ENCODE results near the gene PDCD1LG2. TPM values are rescaled to one million over a fixed set of nuclear protein-coding genes. Genes with fewer than 3 reads are reported as not detected.

The PDCD1LG2 gene
- total RNA-seq, 1 experiment from 2014 or later: not detected

- Mint-ChIP-seq H3K4me3 (ENCODE audit: low read depth, unreplicated experiment) (no peak overlapping the region), H3K27me3 (ENCODE audit: unreplicated experiment) (no peaks in the 10 kb centered on the region), H3K4me1 (ENCODE audit: low read depth, unreplicated experiment) (peaks cover 14% of the 10 kb centered on the region), H3K27ac (ENCODE audit: unreplicated experiment) (no peak overlapping the region), H3K36me3 (ENCODE audit: insufficient read depth, unreplicated experiment) (no peaks in the 10 kb centered on the region), H3K9me3 (ENCODE audit: low read depth, unreplicated experiment) (peaks cover 9% of the 10 kb centered on the region)
- CTCF ChIA-PET: no interaction called here
- no TSS peak for BruUV-seq (replicated peaks)
- TF ChIP-seq, protein P1, sequence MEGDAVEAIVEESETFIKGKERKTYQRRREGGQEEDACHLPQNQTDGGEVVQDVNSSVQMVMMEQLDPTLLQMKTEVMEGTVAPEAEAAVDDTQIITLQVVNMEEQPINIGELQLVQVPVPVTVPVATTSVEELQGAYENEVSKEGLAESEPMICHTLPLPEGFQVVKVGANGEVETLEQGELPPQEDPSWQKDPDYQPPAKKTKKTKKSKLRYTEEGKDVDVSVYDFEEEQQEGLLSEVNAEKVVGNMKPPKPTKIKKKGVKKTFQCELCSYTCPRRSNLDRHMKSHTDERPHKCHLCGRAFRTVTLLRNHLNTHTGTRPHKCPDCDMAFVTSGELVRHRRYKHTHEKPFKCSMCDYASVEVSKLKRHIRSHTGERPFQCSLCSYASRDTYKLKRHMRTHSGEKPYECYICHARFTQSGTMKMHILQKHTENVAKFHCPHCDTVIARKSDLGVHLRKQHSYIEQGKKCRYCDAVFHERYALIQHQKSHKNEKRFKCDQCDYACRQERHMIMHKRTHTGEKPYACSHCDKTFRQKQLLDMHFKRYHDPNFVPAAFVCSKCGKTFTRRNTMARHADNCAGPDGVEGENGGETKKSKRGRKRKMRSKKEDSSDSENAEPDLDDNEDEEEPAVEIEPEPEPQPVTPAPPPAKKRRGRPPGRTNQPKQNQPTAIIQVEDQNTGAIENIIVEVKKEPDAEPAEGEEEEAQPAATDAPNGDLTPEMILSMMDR (IDR thresholded peaks at IDR 0.05; ENCODE audit: unreplicated experiment): no peak
- intact Hi-C loops (cut with micrococcal nuclease; ENCODE audit: unreplicated experiment): no loop called here
- DNase-seq: no peak
These were observed 758 bp upstream of the PDCD1LG2 start for GRCh38 chr9:5509573-5509972.

DNA sequence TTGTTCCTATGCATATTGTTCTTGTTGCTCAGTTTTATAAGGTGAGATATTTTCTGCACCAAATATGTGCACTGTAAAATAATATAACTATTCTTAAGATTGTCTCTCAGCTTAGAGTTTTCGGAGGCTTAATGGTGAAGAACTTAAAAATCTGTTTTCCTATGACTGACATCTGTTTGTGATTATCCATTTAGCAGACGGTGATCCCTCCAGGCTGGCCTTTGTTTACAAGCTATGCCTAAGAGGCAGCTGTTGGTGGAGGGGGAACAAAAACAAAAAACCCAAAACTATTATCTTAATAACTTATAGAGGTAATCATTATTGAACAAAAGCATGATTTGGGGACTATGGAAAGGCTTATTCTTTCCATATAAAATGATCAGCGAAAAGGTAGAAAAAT lies 658 bp downstream of the PDCD1LG2 start:
- no peaks in the 10 kb centered on the region for H3K27me3 Mint-ChIP-seq (ENCODE audit: unreplicated experiment)
- H3K36me3 Mint-ChIP-seq (ENCODE audit: insufficient read depth, unreplicated experiment): no peaks in the 10 kb centered on the region
- DNase-seq: no peak
- intact Hi-C loops (cut with micrococcal nuclease; ENCODE audit: unreplicated experiment): no loop called here
- CTCF ChIA-PET: no interaction called here
- TF ChIP-seq, protein P1 (IDR thresholded peaks at IDR 0.05; ENCODE audit: unreplicated experiment): no peak
- no peak overlapping the region for H3K27ac Mint-ChIP-seq (ENCODE audit: unreplicated experiment)
- H3K9me3 Mint-ChIP-seq (ENCODE audit: low read depth, unreplicated experiment): peaks cover 4% of the 10 kb centered on the region
- H3K4me1 Mint-ChIP-seq (ENCODE audit: low read depth, unreplicated experiment): peaks cover 14% of the 10 kb centered on the region
- no TSS peak for BruUV-seq (replicated peaks)
- H3K4me3 Mint-ChIP-seq (ENCODE audit: low read depth, unreplicated experiment): no peak overlapping the region

DNA sequence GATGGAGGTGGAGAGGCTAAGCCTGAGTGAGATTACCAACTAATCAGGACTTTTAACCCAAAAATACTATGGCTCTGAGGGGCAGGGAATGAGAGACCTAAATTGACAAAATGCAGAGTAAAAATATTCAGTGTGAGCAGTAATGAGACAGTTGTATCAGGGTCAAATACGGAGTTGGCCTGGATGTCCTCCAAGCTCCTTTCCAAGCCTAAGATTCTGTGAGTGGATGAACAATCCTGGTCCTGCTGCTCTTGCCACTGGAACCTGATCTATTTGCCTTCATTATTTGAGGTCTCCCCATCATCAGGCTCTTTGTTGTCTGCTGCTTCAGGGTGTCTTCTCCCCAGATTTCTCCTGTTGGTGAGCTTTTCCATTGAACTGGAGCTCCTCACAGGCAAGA lies 1.1 kb downstream of the PDCD1LG2 start:
- CTCF ChIA-PET: no interaction called here
- no peaks in the 10 kb centered on the region for H3K9me3 Mint-ChIP-seq (ENCODE audit: low read depth, unreplicated experiment)
- no peak overlapping the region for H3K4me3 Mint-ChIP-seq (ENCODE audit: low read depth, unreplicated experiment)
- DNase-seq: no peak
- no peak overlapping the region for H3K27ac Mint-ChIP-seq (ENCODE audit: unreplicated experiment)
- no TSS peak for BruUV-seq (replicated peaks)
- H3K4me1 Mint-ChIP-seq (ENCODE audit: low read depth, unreplicated experiment): peaks cover 14% of the 10 kb centered on the region
- H3K27me3 Mint-ChIP-seq (ENCODE audit: unreplicated experiment): no peaks in the 10 kb centered on the region
- no peaks in the 10 kb centered on the region for H3K36me3 Mint-ChIP-seq (ENCODE audit: insufficient read depth, unreplicated experiment)
- intact Hi-C loops (cut with micrococcal nuclease; ENCODE audit: unreplicated experiment): no loop called here
- TF ChIP-seq, protein P1 (IDR thresholded peaks at IDR 0.05; ENCODE audit: unreplicated experiment): no peak

DNA sequence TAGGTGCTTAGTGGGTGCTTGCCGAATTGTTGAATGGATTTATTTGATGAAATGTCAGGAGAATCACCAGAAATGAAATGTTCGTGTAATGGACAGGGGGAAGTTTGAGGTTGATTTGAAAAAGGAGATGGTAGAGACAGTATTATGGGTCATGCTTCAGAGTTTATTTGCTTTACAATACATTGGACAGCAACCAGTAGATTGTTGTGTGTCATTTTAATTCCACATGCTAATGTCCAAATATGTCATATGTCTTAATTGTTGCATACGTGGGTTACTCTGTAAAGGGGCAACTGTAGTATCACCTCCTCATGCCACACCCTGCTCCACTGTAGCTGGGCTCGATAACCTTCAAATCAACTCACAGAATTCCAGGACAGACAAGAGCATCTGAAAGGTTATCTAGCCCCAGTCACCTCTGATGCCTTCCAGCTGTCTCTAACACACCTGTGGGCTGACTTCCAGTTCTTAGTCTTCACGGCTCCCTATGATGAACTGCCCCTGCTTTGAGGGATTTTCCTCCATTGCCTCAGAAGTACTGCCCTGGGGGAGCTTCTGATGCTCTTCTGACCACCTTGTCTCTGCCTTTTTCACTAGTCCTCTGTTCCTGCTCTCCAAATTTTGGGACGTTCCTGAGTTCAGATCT lies 1.7 kb downstream of the PDCD1LG2 start:
- CTCF ChIA-PET: no interaction called here
- Mint-ChIP-seq H3K36me3 (ENCODE audit: insufficient read depth, unreplicated experiment) (no peaks in the 10 kb centered on the region), H3K4me3 (ENCODE audit: low read depth, unreplicated experiment) (no peak overlapping the region), H3K9me3 (ENCODE audit: low read depth, unreplicated experiment) (no peaks in the 10 kb centered on the region), H3K27ac (ENCODE audit: unreplicated experiment) (no peak overlapping the region), H3K27me3 (ENCODE audit: unreplicated experiment) (no peaks in the 10 kb centered on the region), H3K4me1 (ENCODE audit: low read depth, unreplicated experiment) (peaks cover 14% of the 10 kb centered on the region)
- no peak for DNase-seq
- TF ChIP-seq, protein P1 (IDR thresholded peaks at IDR 0.05; ENCODE audit: unreplicated experiment): no peak
- intact Hi-C loops (cut with micrococcal nuclease; ENCODE audit: unreplicated experiment): no loop called here
- BruUV-seq (replicated peaks): no TSS peak
